ENCODE data around the gene CLCN6. TPM values are rescaled to one million over a fixed set of nuclear protein-coding genes. Genes with fewer than 3 reads are reported as not detected.

Gene CLCN6
- polyA plus RNA-seq, 1 donor (not counting 4 experiments of a cell fraction or from before 2014, with no cell fraction given), result 7.4 TPM

GRCh38 chr1:11768821-11769220 is 37.2 kb upstream of the CLCN6 start:
- H3K36me3 ChIP-seq (ENCODE audit: control insufficient read depth in 2 of 2, extremely low read depth in 1 of 2, insufficient read depth in 2 of 2, low read length in 2 of 2), result no peaks in the 10 kb centered on the region
- no peak overlapping the region for H2AFZ ChIP-seq (ENCODE audit: control insufficient read depth, low read length)
- H3K9me1 ChIP-seq (ENCODE audit: control insufficient read depth, extremely low read depth, insufficient read depth, low read length), result no peaks in the 10 kb centered on the region
- no peak overlapping the region for H3K4me3 ChIP-seq (ENCODE audit: control insufficient read depth in 2 of 3, extremely low read depth in 1 of 3, insufficient read depth in 2 of 3, low read depth in 1 of 3, low read length in 3 of 3)
- H3K27ac ChIP-seq (ENCODE audit: control insufficient read depth, insufficient read depth, low read length), result no peak overlapping the region
- no peaks in the 10 kb centered on the region for H3K9me3 ChIP-seq (ENCODE audit: control insufficient read depth, low read depth, low read length)
- DNase-seq (ENCODE audit: low read depth, low spot score) (no peak), FAIRE-seq (no peak)
- H4K20me1 ChIP-seq (ENCODE audit: control insufficient read depth, extremely low read depth, insufficient read depth, low read length), result no peaks in the 10 kb centered on the region
- no peak overlapping the region for H3K9ac ChIP-seq (ENCODE audit: control insufficient read depth, extremely low read depth, insufficient read depth, low read length)
- no peaks in the 10 kb centered on the region for H3K4me1 ChIP-seq (ENCODE audit: control insufficient read depth, extremely low read depth, insufficient read depth, low read length)
- dilution Hi-C loops (cut with MboI; ENCODE audit: extremely low pct_ligation_motif_present, low sequenced_read_pairs), result no loop called here
- no peaks in the 10 kb centered on the region for H3K79me2 ChIP-seq (ENCODE audit: control insufficient read depth, insufficient read depth, low read length)
- no peak for TF ChIP-seq CTCF (optimal IDR thresholded peaks at IDR 0.05 in 1 of 3, IDR thresholded peaks at IDR 0.05 in 1 of 3, conservative IDR thresholded peaks at IDR 0.05 in 1 of 3; ENCODE audit: extremely low read depth in 1 of 3, insufficient read depth in 2 of 3, low read length in 3 of 3)
- TF ChIP-seq EZH2 (IDR thresholded peaks at IDR 0.05; ENCODE audit: low read length), result no peak
- no peak overlapping the region for H3K4me2 ChIP-seq (ENCODE audit: control insufficient read depth, extremely low read depth, insufficient read depth, low read depth, low read length)
- H3K27me3 ChIP-seq (ENCODE audit: control insufficient read depth, extremely low read depth, insufficient read depth, low read length), result peaks cover 4% of the 10 kb centered on the region

- no peak for FAIRE-seq
- Histone ChIP-seq H3K79me2 (ENCODE audit: control insufficient read depth, insufficient read depth, low read length) (no peaks in the 10 kb centered on the region), H3K27ac (ENCODE audit: control insufficient read depth, insufficient read depth, low read length) (no peak overlapping the region), H3K9me3 (ENCODE audit: control insufficient read depth, low read depth, low read length) (no peaks in the 10 kb centered on the region), H3K9ac (ENCODE audit: control insufficient read depth, extremely low read depth, insufficient read depth, low read length) (no peak overlapping the region), H3K4me1 (ENCODE audit: control insufficient read depth, extremely low read depth, insufficient read depth, low read length) (no peaks in the 10 kb centered on the region), H3K9me1 (ENCODE audit: control insufficient read depth, extremely low read depth, insufficient read depth, low read length) (no peaks in the 10 kb centered on the region), H3K4me3 (ENCODE audit: control insufficient read depth in 2 of 3, extremely low read depth in 1 of 3, insufficient read depth in 2 of 3, low read depth in 1 of 3, low read length in 3 of 3) (no peak overlapping the region), H3K36me3 (ENCODE audit: control insufficient read depth in 2 of 2, extremely low read depth in 1 of 2, insufficient read depth in 2 of 2, low read length in 2 of 2) (no peaks in the 10 kb centered on the region), H4K20me1 (ENCODE audit: control insufficient read depth, extremely low read depth, insufficient read depth, low read length) (no peaks in the 10 kb centered on the region), H3K27me3 (ENCODE audit: control insufficient read depth, extremely low read depth, insufficient read depth, low read length) (peaks cover 4% of the 10 kb centered on the region), H3K4me2 (ENCODE audit: control insufficient read depth, extremely low read depth, insufficient read depth, low read depth, low read length) (no peak overlapping the region), H2AFZ (ENCODE audit: control insufficient read depth, low read length) (no peak overlapping the region)
- dilution Hi-C loops (cut with MboI; ENCODE audit: extremely low pct_ligation_motif_present, low sequenced_read_pairs), result no loop called here
- no peak for TF ChIP-seq EZH2 (IDR thresholded peaks at IDR 0.05; ENCODE audit: low read length)
- no peak for TF ChIP-seq CTCF (optimal IDR thresholded peaks at IDR 0.05 in 1 of 3, IDR thresholded peaks at IDR 0.05 in 1 of 3, conservative IDR thresholded peaks at IDR 0.05 in 1 of 3; ENCODE audit: extremely low read depth in 1 of 3, insufficient read depth in 2 of 3, low read length in 3 of 3)
- DNase-seq (ENCODE audit: low read depth, low spot score), result no peak
Measured at GRCh38 chr1:11769274-11769673, 36.7 kb upstream of the CLCN6 start.

All from keratinocyte (primary cell).